Measurements from ENCODE around the gene CCSER1.
"Not testable (repeated sequence)": the region's sequence is repeated elsewhere in the genome, so short reads cannot be mapped to it uniquely, and the experiment has no call there.

CCSER1 gene

GRCh38 chr4:90476019-90476418 lies 348.8 kb downstream of the CCSER1 start:
- DNase-seq (no peak), ATAC-seq (ENCODE audit: insufficient read depth, low read depth) (no peak)
- no peaks in the 10 kb centered on the region for H3K79me2 ChIP-seq (ENCODE audit: insufficient read depth, low read length)
- H3K27me3 ChIP-seq (ENCODE audit: insufficient read depth, low read length, poor library complexity), result no peaks in the 10 kb centered on the region
- H3K4me1 ChIP-seq (ENCODE audit: insufficient read depth, low read length), result no peaks in the 10 kb centered on the region
- H3K36me3 ChIP-seq (ENCODE audit: insufficient read depth, low read length), result no peaks in the 10 kb centered on the region
- H3K27ac ChIP-seq (ENCODE audit: low read length), result no peak overlapping the region
- no peaks in the 10 kb centered on the region for H3K9me3 ChIP-seq (ENCODE audit: insufficient read depth, low read length, severe bottlenecking)
- H4K20me1 ChIP-seq (ENCODE audit: insufficient read depth, low read length), result no peaks in the 10 kb centered on the region
- no peak overlapping the region for H3K4me3 ChIP-seq (ENCODE audit: low read depth in 1 of 2, low read length in 2 of 2)
- TF ChIP-seq CTCF (IDR thresholded peaks at IDR 0.05; ENCODE audit: borderline replicate concordance, extremely low read depth, low read length, poor library complexity, severe bottlenecking) (no peak), EZH2 (IDR thresholded peaks at IDR 0.05; ENCODE audit: borderline replicate concordance, low read depth, low read length, severe bottlenecking) (no peak)
- no peak overlapping the region for H2AFZ ChIP-seq (ENCODE audit: low read depth, low read length)
- no peak overlapping the region for H3K4me2 ChIP-seq (ENCODE audit: insufficient read depth, low read length)
- H3K9ac ChIP-seq (ENCODE audit: low read depth, low read length), result no peak overlapping the region

- Histone ChIP-seq H3K4me2 (ENCODE audit: insufficient read depth, low read length) (no peak overlapping the region), H4K20me1 (ENCODE audit: insufficient read depth, low read length) (no peaks in the 10 kb centered on the region), H3K4me1 (ENCODE audit: insufficient read depth, low read length) (no peaks in the 10 kb centered on the region), H3K36me3 (ENCODE audit: insufficient read depth, low read length) (no peaks in the 10 kb centered on the region), H3K27ac (ENCODE audit: low read length) (no peak overlapping the region), H2AFZ (ENCODE audit: low read depth, low read length) (no peak overlapping the region), H3K27me3 (ENCODE audit: insufficient read depth, low read length, poor library complexity) (no peaks in the 10 kb centered on the region), H3K4me3 (ENCODE audit: low read depth in 1 of 2, low read length in 2 of 2) (no peak overlapping the region), H3K79me2 (ENCODE audit: insufficient read depth, low read length) (no peaks in the 10 kb centered on the region), H3K9me3 (ENCODE audit: insufficient read depth, low read length, severe bottlenecking) (no peaks in the 10 kb centered on the region), H3K9ac (ENCODE audit: low read depth, low read length) (no peak overlapping the region)
- ATAC-seq (ENCODE audit: insufficient read depth, low read depth) (no peak), DNase-seq (no peak)
- TF ChIP-seq CTCF (IDR thresholded peaks at IDR 0.05; ENCODE audit: borderline replicate concordance, extremely low read depth, low read length, poor library complexity, severe bottlenecking), result no peak
These were observed 349.4 kb downstream of the CCSER1 start for GRCh38 chr4:90476586-90476985.

GRCh38 chr4:90484894-90485293 lies 357.7 kb downstream of the CCSER1 start:
- not testable (repeated sequence) for ATAC-seq (ENCODE audit: insufficient read depth, low read depth); H2AFZ ChIP-seq (ENCODE audit: low read depth, low read length); H3K9ac ChIP-seq (ENCODE audit: low read depth, low read length); H3K4me1 ChIP-seq (ENCODE audit: insufficient read depth, low read length); DNase-seq; H3K27me3 ChIP-seq (ENCODE audit: insufficient read depth, low read length, poor library complexity); H3K4me3 ChIP-seq (ENCODE audit: low read depth in 1 of 2, low read length in 2 of 2); H3K36me3 ChIP-seq (ENCODE audit: insufficient read depth, low read length); H4K20me1 ChIP-seq (ENCODE audit: insufficient read depth, low read length); H3K9me3 ChIP-seq (ENCODE audit: insufficient read depth, low read length, severe bottlenecking); H3K79me2 ChIP-seq (ENCODE audit: insufficient read depth, low read length); H3K27ac ChIP-seq (ENCODE audit: low read length); H3K4me2 ChIP-seq (ENCODE audit: insufficient read depth, low read length)

- ATAC-seq (ENCODE audit: insufficient read depth, low read depth) (no peak), DNase-seq (no peak)
- Histone ChIP-seq H3K27ac (ENCODE audit: low read length) (no peak overlapping the region), H3K4me2 (ENCODE audit: insufficient read depth, low read length) (no peak overlapping the region), H3K79me2 (ENCODE audit: insufficient read depth, low read length) (no peaks in the 10 kb centered on the region), H3K4me3 (ENCODE audit: low read depth in 1 of 2, low read length in 2 of 2) (no peak overlapping the region), H3K36me3 (ENCODE audit: insufficient read depth, low read length) (no peaks in the 10 kb centered on the region), H3K4me1 (ENCODE audit: insufficient read depth, low read length) (no peaks in the 10 kb centered on the region), H3K27me3 (ENCODE audit: insufficient read depth, low read length, poor library complexity) (no peaks in the 10 kb centered on the region), H2AFZ (ENCODE audit: low read depth, low read length) (no peak overlapping the region), H3K9me3 (ENCODE audit: insufficient read depth, low read length, severe bottlenecking) (no peaks in the 10 kb centered on the region), H3K9ac (ENCODE audit: low read depth, low read length) (no peak overlapping the region), H4K20me1 (ENCODE audit: insufficient read depth, low read length) (no peaks in the 10 kb centered on the region)
- TF ChIP-seq EZH2 (IDR thresholded peaks at IDR 0.05; ENCODE audit: borderline replicate concordance, low read depth, low read length, severe bottlenecking), result no peak
- TF ChIP-seq CTCF (IDR thresholded peaks at IDR 0.05; ENCODE audit: borderline replicate concordance, extremely low read depth, low read length, poor library complexity, severe bottlenecking), result no peak
These were observed 359.2 kb downstream of the CCSER1 start for GRCh38 chr4:90486346-90486745.
